SKM-1 (cell line): ENCODE measurements around the gene CCDC197.

ENCODE experiments used
- DNase-seq: peaks from one replicate; lab custom pipeline; 2025; ENCODE audit not compliant: unreplicated experiment; lab: John Stamatoyannopoulos, UW

Gene CCDC197

DNA sequence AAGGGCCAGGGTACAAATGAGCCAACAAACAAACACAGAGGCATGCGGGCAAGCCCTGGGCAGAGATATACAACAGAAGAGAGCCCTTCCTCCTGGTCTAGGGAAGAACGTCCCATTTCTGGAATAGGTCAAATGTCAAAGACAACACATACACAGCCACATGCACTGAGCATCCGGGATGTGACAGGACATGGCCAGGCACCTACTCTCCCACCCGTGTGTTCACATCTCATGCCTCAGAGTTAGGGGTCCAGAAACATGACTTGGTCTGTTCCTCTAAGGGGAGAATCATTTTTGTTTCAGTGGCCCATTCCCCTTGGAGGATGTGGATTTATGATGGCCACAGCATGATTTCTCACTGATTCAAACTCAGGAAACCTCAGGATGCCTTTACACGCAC is 19.9 kb upstream of the CCDC197 start:
- DNase-seq, result no peak

DNA sequence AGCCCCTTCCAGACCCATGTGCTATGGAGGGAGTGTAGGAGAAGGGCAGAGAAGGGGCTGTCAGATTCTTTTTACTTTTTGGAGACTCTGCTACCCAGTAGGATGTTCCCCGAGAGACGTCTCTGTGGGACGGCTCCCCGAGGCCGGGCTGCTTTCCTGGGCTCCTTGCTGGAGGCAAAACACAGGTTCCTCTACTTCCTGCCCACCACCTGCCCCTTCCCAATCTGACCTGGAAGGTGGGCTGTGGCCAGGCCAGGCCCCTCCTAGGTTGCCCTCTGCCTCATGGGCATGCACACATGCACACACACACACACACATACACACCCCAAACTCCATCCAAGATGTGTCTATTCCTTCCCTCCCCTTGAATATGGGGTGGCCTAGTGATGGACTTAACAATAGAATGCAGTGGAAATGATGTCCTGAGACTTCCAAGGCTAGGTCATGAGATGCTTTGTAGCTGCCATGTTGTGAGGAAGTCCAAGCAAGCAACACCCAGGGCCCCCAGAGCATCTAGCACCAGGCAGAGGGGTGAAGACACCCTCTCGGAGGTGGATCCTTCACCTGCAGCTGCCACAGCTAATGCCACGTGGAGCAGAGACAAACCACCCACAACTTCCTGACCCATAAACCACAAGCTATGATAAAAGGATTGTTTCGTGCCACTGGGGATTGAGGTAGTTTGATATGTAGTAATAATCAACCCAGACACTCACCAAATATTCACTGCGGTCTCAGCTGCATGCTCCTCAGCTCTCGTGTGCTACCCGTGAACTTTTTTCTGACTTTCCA is 19.1 kb upstream of the CCDC197 start:
- no peak for DNase-seq

DNA sequence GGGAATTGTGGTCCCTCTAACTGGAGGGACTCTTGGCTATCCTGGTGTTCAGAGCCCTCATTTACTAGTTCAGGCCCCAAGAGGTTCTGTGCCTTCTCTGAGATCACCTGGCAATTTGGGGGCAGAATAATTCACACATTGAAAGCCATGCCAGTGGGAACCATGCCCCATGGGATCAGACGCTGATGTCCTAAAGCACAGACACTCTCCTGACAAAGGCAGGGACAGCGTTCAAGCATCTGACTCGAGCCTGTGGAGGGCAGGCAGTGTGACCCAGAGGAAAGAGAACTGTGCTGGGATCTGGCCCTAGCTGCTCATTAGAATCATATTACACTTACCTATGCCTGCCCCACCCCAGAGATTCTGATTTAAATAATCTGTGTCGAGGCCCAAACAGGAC is 18.4 kb upstream of the CCDC197 start:
- DNase-seq, result no peak

DNA sequence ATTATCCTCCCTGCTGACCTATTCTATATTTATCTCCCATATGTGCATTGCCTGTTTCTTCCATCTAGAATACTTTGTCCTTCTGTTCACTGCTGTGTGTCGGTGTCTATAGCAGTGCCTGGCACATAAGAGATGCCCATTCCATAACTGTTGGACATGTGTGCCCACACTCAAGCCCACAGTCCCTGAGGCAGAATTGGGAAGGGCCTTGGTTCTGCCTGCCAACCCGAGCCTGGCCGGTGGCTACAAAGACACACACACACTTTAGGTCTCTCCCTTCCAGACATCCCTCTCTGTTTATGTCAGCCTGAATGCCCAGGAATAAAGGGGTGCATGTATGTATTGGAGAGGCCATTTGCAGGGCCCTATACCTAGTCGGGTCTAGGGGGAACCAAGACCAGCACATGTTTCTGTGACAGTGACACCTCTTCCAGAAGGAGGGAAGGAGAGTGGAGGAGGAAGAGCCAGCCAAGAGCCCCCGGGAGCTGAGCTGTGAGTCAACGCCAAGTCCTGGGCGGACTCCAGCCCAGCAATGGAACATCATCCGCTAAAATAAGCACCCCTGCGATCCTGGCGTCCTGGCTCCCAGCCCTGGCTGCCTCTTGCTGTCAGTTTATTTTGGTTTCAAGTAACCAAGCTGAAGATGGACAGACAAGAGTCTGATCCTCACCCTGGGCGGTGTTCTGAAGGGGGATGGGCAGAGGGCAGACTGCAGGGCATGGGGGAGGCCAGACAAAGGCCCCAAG is 16.5 kb upstream of the CCDC197 start:
- no peak for DNase-seq

GRCh38 chr14:93981316-93982229 is 15.5 kb upstream of the CCDC197 start:
- no peak for DNase-seq

DNA sequence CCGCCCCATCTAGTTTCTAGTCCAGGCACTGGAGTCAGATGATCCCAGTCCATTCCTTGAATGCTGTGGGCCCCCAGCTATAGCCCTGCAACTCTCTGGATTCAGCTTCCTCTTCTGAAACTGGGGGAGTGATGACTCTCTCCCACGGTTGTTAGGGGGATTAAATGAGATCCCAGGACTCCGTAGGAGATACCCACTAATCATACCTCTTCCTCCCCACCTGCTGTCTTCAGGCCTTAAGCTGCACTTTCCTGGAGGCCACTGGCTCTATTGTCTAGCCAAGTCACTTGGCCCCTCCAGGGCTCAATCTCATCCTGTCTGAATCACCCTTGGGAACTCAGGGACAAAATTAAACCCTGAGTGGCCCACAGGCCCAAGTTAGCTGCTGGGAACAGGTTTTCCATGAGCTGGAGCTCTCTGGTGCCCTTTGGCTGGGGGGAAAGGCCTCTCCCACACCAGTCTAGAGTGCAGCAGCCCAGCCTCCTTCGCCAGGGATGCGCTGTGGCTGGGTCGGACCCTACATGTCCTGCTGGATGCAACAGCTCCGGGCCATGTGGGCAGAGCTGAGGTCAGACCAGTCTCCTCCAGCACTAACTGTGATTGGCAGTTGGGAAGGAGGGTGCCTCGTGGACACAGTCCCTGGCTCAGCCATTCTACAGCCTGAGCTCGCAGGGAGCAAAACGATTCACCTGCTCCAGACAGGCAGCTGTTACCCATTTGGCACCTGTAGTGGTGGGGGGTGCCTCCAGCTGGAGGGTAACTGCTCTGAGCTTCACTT is 14.7 kb upstream of the CCDC197 start:
- DNase-seq, result no peak

GRCh38 chr14:93984070-93984469 is 13.0 kb upstream of the CCDC197 start:
- DNase-seq, result no peak

DNA sequence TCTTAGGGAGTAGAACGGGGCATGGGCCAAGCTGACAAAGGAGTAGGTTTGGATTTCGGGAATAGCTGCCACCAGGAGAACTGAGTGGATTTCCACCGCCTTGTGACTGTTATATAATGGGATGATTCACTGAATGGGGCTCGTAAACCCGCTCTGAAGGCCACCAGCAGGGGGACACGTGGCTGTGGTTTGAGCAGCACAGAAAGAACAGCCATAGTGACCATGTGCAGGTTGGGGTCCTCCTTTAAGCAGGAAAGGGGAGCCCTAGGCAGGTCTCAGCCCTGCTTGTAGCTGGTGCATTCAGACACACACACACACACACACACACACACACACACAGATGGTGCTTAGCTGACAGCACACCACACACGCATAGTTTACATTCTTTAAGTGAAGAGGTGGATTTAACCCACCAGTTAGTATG is 12.1 kb upstream of the CCDC197 start:
- no peak for DNase-seq

GRCh38 chr14:93986955-93987354 is 10.1 kb upstream of the CCDC197 start:
- no peak for DNase-seq

GRCh38 chr14:93987376-93987775 is 9.7 kb upstream of the CCDC197 start:
- no peak for DNase-seq

- no peak for DNase-seq
Measured at GRCh38 chr14:93987815-93988476, 9.2 kb upstream of the CCDC197 start.

DNA sequence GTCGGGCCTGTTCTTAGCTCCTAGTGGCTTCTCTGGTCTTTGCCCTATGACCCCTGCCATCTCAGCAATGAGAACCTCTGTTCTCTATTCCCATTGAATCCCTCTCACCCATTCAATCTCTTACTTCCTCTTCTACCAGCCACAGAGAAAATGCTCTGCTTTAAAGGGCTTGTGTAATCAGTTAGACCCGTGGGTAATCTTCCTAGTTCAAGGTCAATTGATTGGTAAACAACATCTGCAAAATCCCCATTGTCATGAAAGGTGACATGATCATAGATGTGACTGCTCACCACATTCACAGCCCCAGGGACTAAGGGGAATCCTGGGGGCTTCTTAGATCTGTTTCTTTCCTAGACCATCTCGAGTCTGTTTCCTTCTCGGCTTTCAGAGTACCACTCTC is 7.2 kb upstream of the CCDC197 start:
- no peak for DNase-seq

GRCh38 chr14:93991212-93991611 is 5.9 kb upstream of the CCDC197 start:
- DNase-seq, result no peak

GRCh38 chr14:93991649-93992048 is 5.5 kb upstream of the CCDC197 start:
- no peak for DNase-seq

GRCh38 chr14:93993382-93993781 is 3.7 kb upstream of the CCDC197 start:
- DNase-seq, result no peak

DNA sequence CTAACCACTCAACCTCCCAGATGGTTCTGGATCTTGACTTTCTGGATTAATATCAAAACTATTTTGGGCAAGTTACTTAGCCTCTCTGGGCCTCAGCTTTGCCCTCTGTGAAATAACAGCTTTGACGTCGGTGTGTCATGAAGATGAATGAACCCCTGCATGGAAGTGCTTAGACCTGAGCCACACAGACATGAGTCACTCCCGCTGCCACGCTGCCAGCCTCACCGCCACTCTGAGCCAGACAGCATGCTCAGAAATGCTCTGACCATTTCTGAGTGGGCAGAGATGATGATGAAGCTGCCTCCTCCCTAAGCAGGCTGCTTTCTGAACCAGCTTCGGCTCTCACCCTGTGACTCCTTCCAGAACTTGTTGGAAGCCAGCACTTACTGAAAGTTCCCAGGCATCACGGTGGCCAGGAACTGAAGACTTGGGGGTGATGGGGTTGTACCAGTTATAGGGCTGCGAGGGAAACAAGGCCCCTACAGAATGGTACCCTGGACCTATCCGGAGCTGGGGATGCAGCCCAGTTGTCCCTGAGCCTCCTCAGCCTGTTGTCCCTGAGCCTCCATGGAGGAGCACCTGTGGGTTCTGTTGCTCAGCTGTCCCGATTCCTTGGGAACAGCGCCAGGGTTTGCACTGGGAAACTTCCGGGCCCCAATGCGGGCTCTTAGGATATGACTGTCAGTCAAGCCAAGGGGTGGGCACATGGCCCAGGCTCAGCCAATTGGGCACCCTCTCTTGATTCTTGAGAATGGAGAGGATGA is 2.0 kb upstream of the CCDC197 start:
- no peak for DNase-seq

DNA sequence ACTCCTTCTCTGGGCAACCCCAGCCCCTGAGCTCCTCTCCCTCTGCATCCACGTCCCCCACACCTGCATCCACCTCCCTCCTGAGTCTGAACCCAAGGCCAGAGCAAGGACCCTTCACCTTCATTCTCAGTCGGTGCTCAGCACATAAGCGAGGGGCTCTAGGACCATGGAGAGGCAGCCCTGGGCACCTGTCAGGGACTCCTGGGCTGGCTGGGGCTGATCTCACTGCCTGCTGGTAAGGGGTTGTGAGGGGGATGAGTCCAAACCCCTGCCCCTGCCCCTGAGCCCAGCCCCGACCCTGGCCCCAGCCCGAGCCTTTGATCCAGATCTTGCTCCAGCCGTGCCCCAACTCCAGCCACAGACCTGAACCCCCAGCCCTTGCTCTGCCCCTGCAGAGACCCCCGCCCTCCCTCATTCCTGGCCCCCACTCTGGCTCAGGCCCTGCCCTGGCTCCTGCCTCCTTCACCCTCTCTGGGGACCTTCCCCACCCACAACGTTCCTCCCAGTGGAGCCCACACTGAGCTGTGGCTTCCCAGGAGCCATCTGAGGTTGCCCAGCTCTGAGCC is 888 bp upstream of the CCDC197 start:
- no peak for DNase-seq

DNA sequence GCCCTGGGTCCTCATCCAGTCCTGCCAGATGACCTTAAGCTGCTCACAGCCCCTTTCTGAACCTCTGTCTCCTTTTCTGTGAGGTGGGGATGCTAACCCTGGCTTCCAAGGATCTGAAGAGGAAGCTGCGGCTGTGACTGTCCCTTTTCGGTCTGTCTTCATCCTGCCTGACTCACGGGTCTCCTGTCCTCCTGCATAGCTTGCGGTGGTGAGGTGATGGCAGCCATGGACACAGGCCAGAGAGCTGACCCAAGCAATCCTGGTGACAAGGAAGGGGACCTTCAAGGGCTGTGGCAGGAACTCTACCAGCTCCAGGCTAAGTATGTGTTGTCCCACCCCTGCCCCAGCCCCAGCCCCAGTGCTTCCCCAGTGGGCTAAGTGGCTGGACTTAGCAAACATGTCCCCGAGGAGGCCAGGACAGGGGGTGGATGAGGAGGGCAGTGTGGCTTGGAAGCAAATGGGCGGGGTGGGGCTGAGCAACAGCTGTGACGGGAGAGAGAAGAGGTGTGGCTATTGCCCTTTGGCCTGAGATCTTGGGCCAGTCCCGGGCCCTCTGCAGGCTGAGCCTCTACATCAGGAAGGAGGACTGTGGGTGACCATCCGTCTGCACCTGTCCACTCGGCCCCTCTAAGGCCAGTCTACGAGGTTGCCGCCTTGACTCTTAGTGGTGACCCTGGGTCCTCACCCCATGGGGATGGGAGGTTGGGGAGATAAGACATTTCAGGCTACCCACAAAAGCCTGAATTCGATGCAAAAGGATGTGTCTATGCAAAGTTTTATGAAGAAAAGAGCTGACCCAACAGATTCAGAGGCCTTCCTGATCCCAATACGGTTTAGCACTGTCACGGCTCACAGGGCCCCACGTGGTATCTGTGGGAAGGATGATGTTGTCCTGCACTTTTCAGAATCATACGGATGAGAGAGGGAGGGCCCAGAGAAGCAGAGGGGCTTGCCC is 1.1 kb downstream of the CCDC197 start:
- DNase-seq, result no peak
